ENCODE results near the gene MLLT10.

GRCh38 chr10:21753497-21754270 is 219.7 kb downstream of the MLLT10 start:
- TF ChIP-seq POLR2A (IDR thresholded peaks at IDR 0.05): no peak
- no peak for TF ChIP-seq POLR2AphosphoS5 (IDR thresholded peaks at IDR 0.05; ENCODE audit: insufficient read depth in 1 of 2, low read depth in 1 of 2)
- TF ChIP-seq, protein P1, sequence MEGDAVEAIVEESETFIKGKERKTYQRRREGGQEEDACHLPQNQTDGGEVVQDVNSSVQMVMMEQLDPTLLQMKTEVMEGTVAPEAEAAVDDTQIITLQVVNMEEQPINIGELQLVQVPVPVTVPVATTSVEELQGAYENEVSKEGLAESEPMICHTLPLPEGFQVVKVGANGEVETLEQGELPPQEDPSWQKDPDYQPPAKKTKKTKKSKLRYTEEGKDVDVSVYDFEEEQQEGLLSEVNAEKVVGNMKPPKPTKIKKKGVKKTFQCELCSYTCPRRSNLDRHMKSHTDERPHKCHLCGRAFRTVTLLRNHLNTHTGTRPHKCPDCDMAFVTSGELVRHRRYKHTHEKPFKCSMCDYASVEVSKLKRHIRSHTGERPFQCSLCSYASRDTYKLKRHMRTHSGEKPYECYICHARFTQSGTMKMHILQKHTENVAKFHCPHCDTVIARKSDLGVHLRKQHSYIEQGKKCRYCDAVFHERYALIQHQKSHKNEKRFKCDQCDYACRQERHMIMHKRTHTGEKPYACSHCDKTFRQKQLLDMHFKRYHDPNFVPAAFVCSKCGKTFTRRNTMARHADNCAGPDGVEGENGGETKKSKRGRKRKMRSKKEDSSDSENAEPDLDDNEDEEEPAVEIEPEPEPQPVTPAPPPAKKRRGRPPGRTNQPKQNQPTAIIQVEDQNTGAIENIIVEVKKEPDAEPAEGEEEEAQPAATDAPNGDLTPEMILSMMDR (IDR thresholded peaks at IDR 0.05): no peak

Measured in vagina (tissue), 2 donors.